H9 (cell line): ENCODE results near the gene IL1RAPL2. TPM values are rescaled to one million over a fixed set of nuclear protein-coding genes. Genes with fewer than 3 reads are reported as not detected.

Experiments used
- DNase-seq: peaks from one replicate; pipeline ENCODE4 v3.0.0-alpha.2; 2017
- H2AFZ ChIP-seq: one replicate; pipeline ENCODE4 v1.6.1; 2013; ENCODE audit warnings: mild to moderate bottlenecking, low read length, control low read depth, moderate library complexity
- H2AK5ac ChIP-seq: 2 replicates; pipeline ENCODE4 v1.6.1; 2013; ENCODE audit warnings: low read length, control low read depth, mixed read lengths; ENCODE audit not compliant: insufficient read length
- H2BK120ac ChIP-seq: one replicate; pipeline ENCODE4 v1.6.1; 2013; ENCODE audit warnings: low read depth, mild to moderate bottlenecking, low read length, control low read depth, inconsistent platforms; ENCODE audit not compliant: poor library complexity, severe bottlenecking
- H2BK12ac ChIP-seq: 2 replicates; pipeline ENCODE4 v1.6.1; 2013; ENCODE audit warnings: low read length, control low read depth, mixed read lengths, low read depth; ENCODE audit not compliant: insufficient read length
- H2BK15ac ChIP-seq: 2 replicates; pipeline ENCODE4 v1.6.1; 2013; ENCODE audit warnings: low read depth, low read length, control low read depth
- H2BK20ac ChIP-seq: one replicate; pipeline ENCODE4 v1.6.1; 2013; ENCODE audit warnings: low read depth, mild to moderate bottlenecking, low read length, control low read depth, inconsistent platforms; ENCODE audit not compliant: poor library complexity, severe bottlenecking
- H2BK5ac ChIP-seq: 2 replicates; pipeline ENCODE4 v1.6.1; 2013; ENCODE audit warnings: low read length, control low read depth, mixed read lengths; ENCODE audit not compliant: insufficient read length
- H3K14ac ChIP-seq: 2 replicates; pipeline ENCODE4 v1.6.1; 2013; ENCODE audit warnings: low read length, control low read depth; ENCODE audit not compliant: insufficient read depth
- H3K18ac ChIP-seq: 2 replicates; pipeline ENCODE4 v1.6.1; 2013; ENCODE audit warnings: low read depth, mild to moderate bottlenecking, mixed read lengths, low read length, control low read depth; ENCODE audit not compliant: insufficient read length
- H3K23ac ChIP-seq: 2 replicates; pipeline ENCODE4 v1.6.1; 2013; ENCODE audit warnings: low read length, control low read depth, mixed read lengths, low read depth; ENCODE audit not compliant: insufficient read length
- H3K23me2 ChIP-seq: 2 replicates; pipeline ENCODE4 v1.6.1; 2013; ENCODE audit warnings: low read depth, mild to moderate bottlenecking, mixed read lengths, low read length, control low read depth; ENCODE audit not compliant: insufficient read length, poor library complexity, severe bottlenecking
- H3K27ac ChIP-seq: 2 replicates; pipeline ENCODE4 v1.5.1; 2013; ENCODE audit warnings: low read length, control low read depth, mixed read lengths, low read depth; ENCODE audit not compliant: insufficient read length
- H3K27me3 ChIP-seq: 2 replicates; pipeline ENCODE4 v1.6.1; 2013; ENCODE audit warnings: low read length, control low read depth, inconsistent platforms; ENCODE audit not compliant: insufficient read depth
- H3K4ac ChIP-seq: 2 replicates; pipeline ENCODE4 v1.6.1; 2013; ENCODE audit warnings: low read depth, mild to moderate bottlenecking, control low read depth, inconsistent platforms, low read length, moderate library complexity
- H3K4me1 ChIP-seq: 2 replicates; pipeline ENCODE4 v1.6.1; 2013; ENCODE audit warnings: low read length, control low read depth, inconsistent platforms; ENCODE audit not compliant: insufficient read depth
- H3K4me2 ChIP-seq: 2 replicates; pipeline ENCODE4 v1.6.1; 2013; ENCODE audit warnings: low read length, control low read depth, mixed read lengths; ENCODE audit not compliant: insufficient read length, insufficient read depth
- H3K56ac ChIP-seq: 2 replicates; pipeline ENCODE4 v1.6.1; 2013; ENCODE audit warnings: low read depth, mild to moderate bottlenecking, mixed read lengths, low read length, control low read depth; ENCODE audit not compliant: insufficient read length
- H3K79me1 ChIP-seq: 2 replicates; pipeline ENCODE4 v1.6.1; 2013; ENCODE audit warnings: low read depth, mild to moderate bottlenecking, moderate library complexity, low read length, control low read depth, inconsistent platforms; ENCODE audit not compliant: insufficient read depth, poor library complexity, severe bottlenecking
- H3K79me2 ChIP-seq: 2 replicates; pipeline ENCODE4 v1.6.1; 2013; ENCODE audit warnings: low read length, control low read depth, inconsistent platforms; ENCODE audit not compliant: insufficient read depth
- H3K9ac ChIP-seq: 2 replicates; pipeline ENCODE4 v1.6.1; 2013; ENCODE audit warnings: low read length, control low read depth, mixed read lengths; ENCODE audit not compliant: insufficient read length; ENCODE audit errors: extremely low read depth
- H3K9me3 ChIP-seq: one replicate; pipeline ENCODE4 v1.6.1; 2013; ENCODE audit warnings: low read depth, low read length, inconsistent platforms; ENCODE audit not compliant: control insufficient read depth
- H3T11ph ChIP-seq: one replicate; pipeline ENCODE4 v1.6.1; 2013; ENCODE audit warnings: mild to moderate bottlenecking, low read length, control low read depth, inconsistent platforms
- H4K20me1 ChIP-seq: one replicate; pipeline ENCODE4 v1.6.1; 2013; ENCODE audit not compliant: control insufficient read depth, insufficient read length, insufficient read depth
- H4K5ac ChIP-seq: 2 replicates; pipeline ENCODE4 v1.6.1; 2013; ENCODE audit warnings: low read depth, mild to moderate bottlenecking, mixed read lengths, low read length, control low read depth; ENCODE audit not compliant: insufficient read length
- H4K8ac ChIP-seq: replicated peaks from 2 replicates; pipeline ENCODE4 v1.6.1; 2013; ENCODE audit warnings: low read length, control low read depth, mixed read lengths, low read depth; ENCODE audit not compliant: insufficient read length
- H4K91ac ChIP-seq: 2 replicates; pipeline ENCODE4 v1.6.1; 2013; ENCODE audit warnings: low read depth, mild to moderate bottlenecking, moderate library complexity, mixed read lengths, low read length, control low read depth; ENCODE audit not compliant: insufficient read length
- H3K27ac Mint-ChIP-seq, 3 experiments: 2 replicates in 2 of 3; 3 replicates in 1 of 3; pipeline ENCODE4 v1.8.0; 2020 to 2021; ENCODE audit warnings: mixed read lengths in 3 of 3, mild to moderate bottlenecking in 1 of 3, moderate library complexity in 1 of 3
- H3K27me3 Mint-ChIP-seq: 2 replicates; pipeline ENCODE4 v1.8.0; 2021; ENCODE audit warnings: low read depth, mild to moderate bottlenecking, moderate library complexity, mixed read lengths
- H3K36me3 Mint-ChIP-seq, 3 experiments: 2 replicates in 2 of 3; 3 replicates in 1 of 3; pipeline ENCODE4 v1.8.0; 2020 to 2021; ENCODE audit warnings: low read depth in 3 of 3, mixed read lengths in 3 of 3; ENCODE audit not compliant: insufficient read depth in 1 of 3
- H3K4me1 Mint-ChIP-seq, 2 experiments: 2 replicates each; pipeline ENCODE4 v1.8.0; 2020; ENCODE audit warnings: mixed read lengths in 2 of 2
- H3K4me3 Mint-ChIP-seq, 2 experiments: 2 replicates in 1 of 2; 3 replicates in 1 of 2; pipeline ENCODE4 v1.8.0; 2020 to 2021; ENCODE audit warnings: mild to moderate bottlenecking in 2 of 2, mixed read lengths in 2 of 2, moderate library complexity in 1 of 2
- H3K9me3 Mint-ChIP-seq, 2 experiments: 2 replicates in 1 of 2; 3 replicates in 1 of 2; pipeline ENCODE4 v1.8.0; 2020; ENCODE audit warnings: mild to moderate bottlenecking in 2 of 2, mixed read lengths in 2 of 2, moderate library complexity in 1 of 2
- WGBS: extraction: QIAGEN DNeasy Blood & Tissue Kit; methylation state at CpG from one replicate; pipeline ENCODE4 v1.1.7; 2013; ENCODE audit warnings: missing lambda C conversion rate, low lambda C conversion rate, mixed read lengths; ENCODE audit not compliant: insufficient read length; ENCODE audit errors: extremely low coverage; 5-methylcytosine and 5-hydroxymethylcytosine counted together
- total RNA-seq: library from RNA; stranded (reverse); gene quantifications from 2 replicates; pipeline ENCODE4 v1.2.1, GENCODE V29; 2021
- TF ChIP-seq, protein P1 (sequence below): fragments of 200-600 bp; sonication (generic); conservative IDR thresholded peaks from 3 replicates; pipeline ENCODE4 v1.8.0; 2021; ENCODE audit warnings: antibody characterized with exemption, mild to moderate bottlenecking

The IL1RAPL2 gene
- total RNA-seq, 1 experiment from 2014 or later: not detected

DNA sequence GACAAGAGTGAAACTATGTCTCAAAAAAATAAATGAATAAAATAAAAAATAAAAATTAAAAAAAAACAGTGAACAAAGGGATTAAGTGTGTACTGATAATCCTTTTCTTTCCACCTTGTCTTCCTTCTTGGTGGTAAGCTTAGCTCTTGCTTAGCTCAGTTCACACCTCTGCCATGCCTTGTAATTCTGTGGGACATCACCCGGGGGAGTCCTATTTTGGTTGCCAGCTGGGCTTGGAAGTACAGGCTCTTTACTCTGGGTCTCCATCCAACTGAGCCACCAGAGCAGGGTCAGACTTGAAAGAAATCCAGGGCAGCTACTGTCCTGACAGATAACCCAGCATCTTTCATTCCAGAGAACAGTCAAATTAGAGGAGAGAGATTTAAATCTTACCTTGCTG, 858.7 kb downstream of the IL1RAPL2 start:
- H2BK12ac ChIP-seq: no peak overlapping the region
- TF ChIP-seq, protein P1, sequence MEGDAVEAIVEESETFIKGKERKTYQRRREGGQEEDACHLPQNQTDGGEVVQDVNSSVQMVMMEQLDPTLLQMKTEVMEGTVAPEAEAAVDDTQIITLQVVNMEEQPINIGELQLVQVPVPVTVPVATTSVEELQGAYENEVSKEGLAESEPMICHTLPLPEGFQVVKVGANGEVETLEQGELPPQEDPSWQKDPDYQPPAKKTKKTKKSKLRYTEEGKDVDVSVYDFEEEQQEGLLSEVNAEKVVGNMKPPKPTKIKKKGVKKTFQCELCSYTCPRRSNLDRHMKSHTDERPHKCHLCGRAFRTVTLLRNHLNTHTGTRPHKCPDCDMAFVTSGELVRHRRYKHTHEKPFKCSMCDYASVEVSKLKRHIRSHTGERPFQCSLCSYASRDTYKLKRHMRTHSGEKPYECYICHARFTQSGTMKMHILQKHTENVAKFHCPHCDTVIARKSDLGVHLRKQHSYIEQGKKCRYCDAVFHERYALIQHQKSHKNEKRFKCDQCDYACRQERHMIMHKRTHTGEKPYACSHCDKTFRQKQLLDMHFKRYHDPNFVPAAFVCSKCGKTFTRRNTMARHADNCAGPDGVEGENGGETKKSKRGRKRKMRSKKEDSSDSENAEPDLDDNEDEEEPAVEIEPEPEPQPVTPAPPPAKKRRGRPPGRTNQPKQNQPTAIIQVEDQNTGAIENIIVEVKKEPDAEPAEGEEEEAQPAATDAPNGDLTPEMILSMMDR: no peak
- Mint-ChIP-seq H3K27me3 (no peaks in the 10 kb centered on the region; the same call in 1 of the 2 replicates), H3K4me3 (no peak overlapping the region), H3K9me3 (peaks cover 38 to 56% of the 10 kb centered on the region in 2 experiments), H3K4me1 (peaks cover 10 to 17% of the 10 kb centered on the region in 2 experiments), H3K27ac (peak overlapping the region in 1 of 3 experiments; percentile 70; a peak in 2 of 7 replicates), H3K36me3 (peaks cover 10 to 33% (median 24%) of the 10 kb centered on the region in 3 experiments)
- H3K9me3 ChIP-seq: peaks cover 11% of the 10 kb centered on the region
- H2BK15ac ChIP-seq: no peak overlapping the region
- no peak overlapping the region for H3K23ac ChIP-seq
- H2BK5ac ChIP-seq: no peak overlapping the region
- no peaks in the 10 kb centered on the region for H3K23me2 ChIP-seq
- H3K4me2 ChIP-seq: no peak overlapping the region
- WGBS: no CpG with 5 or more reads among the region's 1 CpG
- peaks cover 2% of the 10 kb centered on the region; the same call in 1 of the 2 replicates for H3K4me1 ChIP-seq
- no peak overlapping the region for H4K91ac ChIP-seq
- no peak overlapping the region for H2BK20ac ChIP-seq
- no peak overlapping the region for H3K9ac ChIP-seq
- no peak overlapping the region for H4K5ac ChIP-seq
- H3T11ph ChIP-seq: no peak overlapping the region
- no peak overlapping the region for H2BK120ac ChIP-seq
- no peak overlapping the region for H2AFZ ChIP-seq
- H3K27me3 ChIP-seq: no peaks in the 10 kb centered on the region
- no peak overlapping the region for H3K56ac ChIP-seq
- H3K79me1 ChIP-seq: no peaks in the 10 kb centered on the region
- H2AK5ac ChIP-seq: no peak overlapping the region
- H4K8ac ChIP-seq: no peak overlapping the region
- H3K18ac ChIP-seq: no peak overlapping the region
- H3K14ac ChIP-seq: no peak overlapping the region
- DNase-seq: no peak
- no peak overlapping the region for H3K4ac ChIP-seq
- H4K20me1 ChIP-seq: no peaks in the 10 kb centered on the region
- H3K27ac ChIP-seq: no peak overlapping the region
- no peaks in the 10 kb centered on the region for H3K79me2 ChIP-seq
